BLaER1 (cell line): ENCODE data around the gene TM9SF4.
"Not testable (repeated sequence)": the region's sequence is repeated elsewhere in the genome, so short reads cannot be mapped to it uniquely, and the experiment has no call there.

Experiments
- H3K27ac ChIP-seq: shearing (Covaris generic); formaldehyde crosslinking; 2 replicates; pipeline ENCODE4 v1.8.1; 2022
- H3K27me3 ChIP-seq: shearing (Covaris generic); formaldehyde crosslinking; 2 replicates; pipeline ENCODE4 v1.8.1; 2022
- H3K36me3 ChIP-seq: shearing (Covaris generic); formaldehyde crosslinking; 2 replicates; pipeline ENCODE4 v1.8.1; 2022
- H3K4me1 ChIP-seq: shearing (Covaris generic); formaldehyde crosslinking; 2 replicates; pipeline ENCODE4 v1.8.1; 2022
- H3K4me2 ChIP-seq: shearing (Covaris generic); formaldehyde crosslinking; 2 replicates; pipeline ENCODE4 v1.8.1; 2022
- H3K4me3 ChIP-seq: shearing (Covaris generic); formaldehyde crosslinking; 2 replicates; pipeline ENCODE4 v1.8.1; 2022
- H3K9ac ChIP-seq: shearing (Covaris generic); formaldehyde crosslinking; 2 replicates; pipeline ENCODE4 v1.8.1; 2022
- H3K9me3 ChIP-seq: shearing (Covaris generic); formaldehyde crosslinking; 2 replicates; pipeline ENCODE4 v1.8.1; 2022
- H4K20me1 ChIP-seq: shearing (Covaris generic); formaldehyde crosslinking; 2 replicates; pipeline ENCODE4 v1.8.1; 2022
- Cebpa-rat ChIP-seq: shearing (Covaris generic); IDR thresholded peaks from 2 replicates; pipeline ENCODE4 v1.8.1; 2022

Gene TM9SF4

GRCh38 chr20:32191873-32192272 lies 82.4 kb downstream of the TM9SF4 start:
- Histone ChIP-seq H3K9ac (no peak overlapping the region), H4K20me1 (peaks cover 91% of the 10 kb centered on the region), H3K27me3 (peaks cover 29% of the 10 kb centered on the region), H3K27ac (no peak overlapping the region), H3K4me3 (no peak overlapping the region), H3K36me3 (peaks cover 50% of the 10 kb centered on the region), H3K4me2 (no peak overlapping the region), H3K9me3 (no peaks in the 10 kb centered on the region), H3K4me1 (peaks cover 29% of the 10 kb centered on the region)
- TF ChIP-seq Cebpa-rat, result no peak

GRCh38 chr20:32192698-32193097 lies 83.2 kb downstream of the TM9SF4 start:
- Histone ChIP-seq H3K9ac (no peak overlapping the region), H3K27ac (no peak overlapping the region), H3K4me2 (no peak overlapping the region), H4K20me1 (peaks cover 99% of the 10 kb centered on the region), H3K4me1 (peaks cover 29% of the 10 kb centered on the region), H3K9me3 (no peaks in the 10 kb centered on the region), H3K27me3 (peaks cover 29% of the 10 kb centered on the region), H3K4me3 (no peak overlapping the region), H3K36me3 (peaks cover 58% of the 10 kb centered on the region)
- no peak for TF ChIP-seq Cebpa-rat

GRCh38 chr20:32193336-32193735 lies 83.8 kb downstream of the TM9SF4 start:
- Histone ChIP-seq H4K20me1 (peaks cover 100% of the 10 kb centered on the region), H3K4me1 (peaks cover 29% of the 10 kb centered on the region), H3K36me3 (peaks cover 65% of the 10 kb centered on the region), H3K27me3 (peaks cover 29% of the 10 kb centered on the region)
- H3K9me3 ChIP-seq, H3K4me2 ChIP-seq, H3K27ac ChIP-seq, H3K9ac ChIP-seq, H3K4me3 ChIP-seq: not testable (repeated sequence)

- H3K27ac ChIP-seq, result no peak overlapping the region
- TF ChIP-seq Cebpa-rat, result no peak
- no peaks in the 10 kb centered on the region for H3K9me3 ChIP-seq
- peaks cover 100% of the 10 kb centered on the region for H4K20me1 ChIP-seq
- H3K4me1 ChIP-seq, result peaks cover 23% of the 10 kb centered on the region
- no peak overlapping the region for H3K9ac ChIP-seq
- H3K4me2 ChIP-seq, result no peak overlapping the region
- H3K36me3 ChIP-seq, result peaks cover 71% of the 10 kb centered on the region
- H3K4me3 ChIP-seq, result no peak overlapping the region
- peaks cover 28% of the 10 kb centered on the region for H3K27me3 ChIP-seq
Measured at GRCh38 chr20:32193996-32194395, 84.5 kb downstream of the TM9SF4 start.

GRCh38 chr20:32195581-32195980 lies 86.1 kb downstream of the TM9SF4 start:
- TF ChIP-seq Cebpa-rat, result no peak
- H3K9me3 ChIP-seq, result no peaks in the 10 kb centered on the region
- H4K20me1 ChIP-seq, result peaks cover 100% of the 10 kb centered on the region
- H3K27ac ChIP-seq, result no peak overlapping the region
- peaks cover 16% of the 10 kb centered on the region for H3K4me1 ChIP-seq
- H3K9ac ChIP-seq, result no peak overlapping the region
- H3K4me3 ChIP-seq, result no peak overlapping the region
- H3K36me3 ChIP-seq, result peaks cover 87% of the 10 kb centered on the region
- peaks cover 12% of the 10 kb centered on the region for H3K27me3 ChIP-seq
- no peak overlapping the region for H3K4me2 ChIP-seq

- H3K4me2 ChIP-seq, H3K9ac ChIP-seq, H3K4me3 ChIP-seq, H3K4me1 ChIP-seq, H3K27ac ChIP-seq, H3K9me3 ChIP-seq, H3K27me3 ChIP-seq: not testable (repeated sequence)
- Histone ChIP-seq H4K20me1 (peaks cover 100% of the 10 kb centered on the region), H3K36me3 (peaks cover 93% of the 10 kb centered on the region)
Measured at GRCh38 chr20:32196613-32197012, 87.1 kb downstream of the TM9SF4 start.

GRCh38 chr20:32197136-32197535 lies 87.6 kb downstream of the TM9SF4 start:
- H3K27me3 ChIP-seq, H3K9ac ChIP-seq, H3K9me3 ChIP-seq, H3K4me1 ChIP-seq, H3K4me2 ChIP-seq, H3K27ac ChIP-seq, H3K4me3 ChIP-seq: not testable (repeated sequence)
- Histone ChIP-seq H3K36me3 (peaks cover 96% of the 10 kb centered on the region), H4K20me1 (peaks cover 100% of the 10 kb centered on the region)

- Histone ChIP-seq H4K20me1 (peaks cover 100% of the 10 kb centered on the region), H3K27ac (no peak overlapping the region), H3K4me3 (no peak overlapping the region), H3K36me3 (peaks cover 100% of the 10 kb centered on the region), H3K27me3 (no peaks in the 10 kb centered on the region), H3K9me3 (no peaks in the 10 kb centered on the region), H3K4me2 (no peak overlapping the region), H3K9ac (no peak overlapping the region), H3K4me1 (peaks cover 16% of the 10 kb centered on the region)
- no peak for TF ChIP-seq Cebpa-rat
Measured at GRCh38 chr20:32199006-32199405, 89.5 kb downstream of the TM9SF4 start.

- peaks cover 100% of the 10 kb centered on the region for H4K20me1 ChIP-seq
- no peak overlapping the region for H3K4me2 ChIP-seq
- H3K9ac ChIP-seq, result no peak overlapping the region
- H3K27ac ChIP-seq, result no peak overlapping the region
- no peak for TF ChIP-seq Cebpa-rat
- H3K4me3 ChIP-seq, result no peak overlapping the region
- peaks cover 84% of the 10 kb centered on the region for H3K36me3 ChIP-seq
- no peaks in the 10 kb centered on the region for H3K9me3 ChIP-seq
- peaks cover 40% of the 10 kb centered on the region for H3K4me1 ChIP-seq
- no peaks in the 10 kb centered on the region for H3K27me3 ChIP-seq
Measured at GRCh38 chr20:32201296-32201976, 91.9 kb downstream of the TM9SF4 start.

GRCh38 chr20:32201977-32202363 lies 92.5 kb downstream of the TM9SF4 start:
- H3K9me3 ChIP-seq, result no peaks in the 10 kb centered on the region
- H3K36me3 ChIP-seq, result peaks cover 78% of the 10 kb centered on the region
- H3K4me3 ChIP-seq, result no peak overlapping the region
- no peak overlapping the region for H3K9ac ChIP-seq
- H4K20me1 ChIP-seq, result peaks cover 100% of the 10 kb centered on the region
- no peak overlapping the region for H3K27ac ChIP-seq
- H3K27me3 ChIP-seq, result no peaks in the 10 kb centered on the region
- TF ChIP-seq Cebpa-rat, result no peak
- H3K4me1 ChIP-seq, result peaks cover 45% of the 10 kb centered on the region
- H3K4me2 ChIP-seq, result no peak overlapping the region
